Neural progenitor cell (in vitro differentiated cells): ENCODE data around the gene CDH9. TPM values are rescaled to one million over a fixed set of nuclear protein-coding genes. Genes with fewer than 3 reads are reported as not detected.

Experiments used
- DNase-seq: peaks from one replicate; pipeline ENCODE4 v3.0.0-alpha.2; 2016; ENCODE audit warnings: low spot score
- H2AFZ ChIP-seq: fragments of 200-600 bp; sonication (generic); replicated peaks from 2 replicates; pipeline ENCODE4 v1.6.1; 2016; ENCODE audit warnings: antibody characterized with exemption
- H3F3A ChIP-seq: fragments of 200-600 bp; sonication (generic); 2 replicates; pipeline ENCODE4 v1.6.1; 2016; ENCODE audit warnings: antibody characterized with exemption, low read depth
- H3K27ac ChIP-seq: fragments of 200-600 bp; sonication (generic); 2 replicates; pipeline ENCODE4 v1.5.1; 2016; ENCODE audit warnings: mild to moderate bottlenecking
- H3K27me3 ChIP-seq: fragments of 200-600 bp; sonication (generic); 2 replicates; pipeline ENCODE4 v1.6.1; 2016; ENCODE audit warnings: mild to moderate bottlenecking, moderate library complexity
- H3K36me3 ChIP-seq: fragments of 200-600 bp; sonication (generic); 2 replicates; pipeline ENCODE4 v1.5.1; 2016
- H3K4me1 ChIP-seq: fragments of 200-600 bp; sonication (generic); 2 replicates; pipeline ENCODE4 v1.6.1; 2016; ENCODE audit warnings: mixed run types
- H3K4me2 ChIP-seq: fragments of 200-600 bp; sonication (generic); 2 replicates; pipeline ENCODE4 v1.6.1; 2016
- H3K4me3 ChIP-seq: fragments of 200-600 bp; sonication (generic); 2 replicates; pipeline ENCODE4 v1.5.1; 2016
- H3K79me2 ChIP-seq: fragments of 200-600 bp; sonication (generic); 2 replicates; pipeline ENCODE4 v1.6.1; 2016; ENCODE audit warnings: low read depth
- H3K9ac ChIP-seq: fragments of 200-600 bp; sonication (generic); 2 replicates; pipeline ENCODE4 v1.6.1; 2016
- H3K9me3 ChIP-seq: fragments of 200-600 bp; sonication (generic); 2 replicates; pipeline ENCODE4 v1.5.1; 2016; ENCODE audit warnings: low read depth
- H4K20me1 ChIP-seq: fragments of 200-600 bp; sonication (generic); 2 replicates; pipeline ENCODE4 v1.6.1; 2016; ENCODE audit warnings: low read depth
- H3K27ac Mint-ChIP-seq: 3 replicates; pipeline ENCODE4 v1.8.0; 2021; ENCODE audit warnings: mixed read lengths
- H3K27me3 Mint-ChIP-seq: 2 replicates; pipeline ENCODE4 v1.8.0; 2022; ENCODE audit warnings: low read depth, mild to moderate bottlenecking, inconsistent platforms, moderate library complexity, mixed read lengths; ENCODE audit not compliant: insufficient read depth
- H3K36me3 Mint-ChIP-seq: 3 replicates; pipeline ENCODE4 v1.8.0; 2021; ENCODE audit warnings: mixed read lengths
- H3K4me1 Mint-ChIP-seq: 3 replicates; pipeline ENCODE4 v1.8.0; 2021; ENCODE audit warnings: mixed read lengths
- H3K4me3 Mint-ChIP-seq: 3 replicates; pipeline ENCODE4 v1.8.0; 2021; ENCODE audit warnings: mild to moderate bottlenecking, moderate library complexity, mixed read lengths
- H3K9me3 Mint-ChIP-seq: 3 replicates; pipeline ENCODE4 v1.8.0; 2020; ENCODE audit warnings: mixed read lengths
- CTCF ChIP-seq: fragments of 200-600 bp; sonication (generic); IDR thresholded peaks from 2 replicates; pipeline ENCODE4 v1.5.1; 2017; ENCODE audit warnings: antibody characterized with exemption, mild to moderate bottlenecking
- EZH2 ChIP-seq: fragments of 200-600 bp; sonication (generic); IDR thresholded peaks from 2 replicates; pipeline ENCODE4 v1.6.1; 2017; ENCODE audit warnings: antibody characterized with exemption, mild to moderate bottlenecking, moderate library complexity
- EZH2phosphoT487 ChIP-seq: fragments of 200-600 bp; sonication (generic); IDR thresholded peaks from 2 replicates; pipeline ENCODE4 v1.6.1; 2017; ENCODE audit warnings: antibody characterized with exemption
- total RNA-seq: library from RNA; depleted of rRNA; stranded (reverse); fragments of >200 nt; gene quantifications from 2 replicates; pipeline ENCODE4 v1.2.3, GENCODE V29; 2015; ENCODE audit warnings: low replicate concordance

CDH9 gene
- total RNA-seq, 1 donor from 2014 or later, result 2.8 TPM

- H3F3A ChIP-seq, result peaks cover 47% of the 10 kb centered on the region
These were observed 3.0 kb upstream of the CDH9 start for GRCh38 chr5:27041372-27041771.

DNA sequence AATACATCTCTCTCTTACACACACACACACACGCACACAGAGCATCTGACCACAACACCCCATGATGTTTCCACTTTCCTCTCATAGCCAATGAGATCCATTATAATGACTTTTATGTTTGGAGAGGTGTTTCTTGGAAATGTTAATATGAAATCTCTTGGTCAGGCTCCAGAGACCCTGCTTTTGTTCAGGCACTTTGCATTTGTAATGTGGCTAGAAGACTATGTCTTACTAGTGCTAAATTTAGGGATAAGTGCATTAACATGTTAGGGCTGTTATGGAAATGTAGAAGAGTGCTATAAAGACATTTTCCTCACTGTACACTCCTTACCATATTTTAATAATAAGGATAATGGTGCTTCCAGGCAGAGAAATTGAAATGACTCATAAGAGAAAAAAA, 3.8 kb downstream of the CDH9 start:
- no peak overlapping the region for H3K4me2 ChIP-seq

More at GRCh38 chr5:27041372-27041771, 3.0 kb upstream of the CDH9 start:
- TF ChIP-seq EZH2 (no peak), CTCF (no peak), EZH2phosphoT487 (peak; percentile 83)
- no peak overlapping the region for H3K4me3 Mint-ChIP-seq
- no peaks in the 10 kb centered on the region for H3K27me3 ChIP-seq
- H4K20me1 ChIP-seq, result no peaks in the 10 kb centered on the region
- H3K27me3 Mint-ChIP-seq, result no peaks in the 10 kb centered on the region
- H3K36me3 ChIP-seq, result no peaks in the 10 kb centered on the region
- DNase-seq, result peak; percentile 69
- H3K4me1 ChIP-seq, result peaks cover 66% of the 10 kb centered on the region
- H2AFZ ChIP-seq, result no peak overlapping the region
- H3K36me3 Mint-ChIP-seq, result no peaks in the 10 kb centered on the region
- no peaks in the 10 kb centered on the region for H3K9me3 Mint-ChIP-seq
- H3K4me3 ChIP-seq, result no peak overlapping the region
- no peak overlapping the region for H3K27ac Mint-ChIP-seq
- no peaks in the 10 kb centered on the region for H3K9me3 ChIP-seq
- peaks cover 15% of the 10 kb centered on the region for H3K79me2 ChIP-seq
- no peak overlapping the region for H3K9ac ChIP-seq
- H3K4me2 ChIP-seq, result peak overlapping the region; percentile 40
- H3K27ac ChIP-seq, result peak overlapping the region; percentile 17
- H3K4me1 Mint-ChIP-seq, result peaks cover 36% of the 10 kb centered on the region

GRCh38 chr5:27026801-27027200, 11.6 kb downstream of the CDH9 start:
- no peaks in the 10 kb centered on the region for H3K27me3 ChIP-seq
- Mint-ChIP-seq H3K9me3 (no peaks in the 10 kb centered on the region), H3K4me3 (no peak overlapping the region), H3K27me3 (no peaks in the 10 kb centered on the region), H3K27ac (no peak overlapping the region), H3K36me3 (no peaks in the 10 kb centered on the region), H3K4me1 (no peaks in the 10 kb centered on the region)
- H3K4me3 ChIP-seq, result no peak overlapping the region
- TF ChIP-seq CTCF, result no peak
- no peak for TF ChIP-seq EZH2phosphoT487
- no peak for TF ChIP-seq EZH2
- no peaks in the 10 kb centered on the region for H3K79me2 ChIP-seq
- DNase-seq, result no peak
- no peaks in the 10 kb centered on the region for H3K36me3 ChIP-seq
- H3K27ac ChIP-seq, result no peak overlapping the region
- no peaks in the 10 kb centered on the region for H3F3A ChIP-seq
- H4K20me1 ChIP-seq, result no peaks in the 10 kb centered on the region
- no peaks in the 10 kb centered on the region for H3K9me3 ChIP-seq
- no peak overlapping the region for H2AFZ ChIP-seq
- no peaks in the 10 kb centered on the region for H3K4me1 ChIP-seq
- no peak overlapping the region for H3K4me2 ChIP-seq
- H3K9ac ChIP-seq, result no peak overlapping the region

More for the DNA sequence above, 3.8 kb downstream of the CDH9 start:
- peaks cover 18% of the 10 kb centered on the region for H3F3A ChIP-seq
- H3K9ac ChIP-seq, result no peak overlapping the region
- peaks cover 37% of the 10 kb centered on the region for H3K4me1 ChIP-seq
- H3K9me3 Mint-ChIP-seq, result no peaks in the 10 kb centered on the region
- no peak overlapping the region for H3K27ac Mint-ChIP-seq
- H3K4me3 ChIP-seq, result no peak overlapping the region
- no peaks in the 10 kb centered on the region for H3K9me3 ChIP-seq
- no peak overlapping the region for H2AFZ ChIP-seq
- H3K27ac ChIP-seq, result no peak overlapping the region
- peaks cover 44% of the 10 kb centered on the region for H3K79me2 ChIP-seq
- no peaks in the 10 kb centered on the region for H3K36me3 Mint-ChIP-seq
- no peaks in the 10 kb centered on the region for H4K20me1 ChIP-seq
- no peaks in the 10 kb centered on the region for H3K27me3 ChIP-seq
- H3K36me3 ChIP-seq, result no peaks in the 10 kb centered on the region
- DNase-seq, result no peak
- TF ChIP-seq CTCF (no peak), EZH2 (no peak), EZH2phosphoT487 (no peak)
- no peaks in the 10 kb centered on the region for H3K27me3 Mint-ChIP-seq
- H3K4me3 Mint-ChIP-seq, result no peak overlapping the region
- H3K4me1 Mint-ChIP-seq, result peaks cover 19% of the 10 kb centered on the region

DNA sequence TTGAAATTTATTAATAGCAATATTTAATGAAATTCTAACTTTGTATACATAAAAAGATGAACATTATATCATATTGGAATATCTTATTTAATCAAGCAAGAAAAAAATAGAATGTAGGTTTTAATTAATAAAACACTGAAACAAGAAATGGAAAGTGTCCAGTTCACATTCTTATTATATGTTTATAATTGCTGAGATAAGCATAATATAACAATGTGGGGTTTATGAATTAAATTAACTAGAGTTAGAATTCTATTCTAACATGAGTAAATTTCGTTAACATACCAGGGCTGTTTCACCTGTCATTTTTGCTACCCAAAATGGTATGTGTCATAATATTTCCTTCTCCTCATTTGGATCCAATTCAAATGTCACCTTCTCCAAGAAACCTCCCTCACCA, 12.3 kb downstream of the CDH9 start:
- no peaks in the 10 kb centered on the region for H3K79me2 ChIP-seq
- no peaks in the 10 kb centered on the region for H3K36me3 ChIP-seq
- no peaks in the 10 kb centered on the region for H3F3A ChIP-seq
- no peaks in the 10 kb centered on the region for H3K9me3 ChIP-seq
- H3K36me3 Mint-ChIP-seq, result no peaks in the 10 kb centered on the region
- H3K4me1 ChIP-seq, result no peaks in the 10 kb centered on the region
- no peak overlapping the region for H3K27ac Mint-ChIP-seq
- no peak for TF ChIP-seq EZH2
- TF ChIP-seq EZH2phosphoT487, result no peak
- no peak for TF ChIP-seq CTCF
- H3K9me3 Mint-ChIP-seq, result no peaks in the 10 kb centered on the region
- H3K27me3 ChIP-seq, result no peaks in the 10 kb centered on the region
- H4K20me1 ChIP-seq, result no peaks in the 10 kb centered on the region
- H2AFZ ChIP-seq, result no peak overlapping the region
- no peak overlapping the region for H3K4me2 ChIP-seq
- H3K9ac ChIP-seq, result no peak overlapping the region
- H3K27ac ChIP-seq, result no peak overlapping the region
- H3K27me3 Mint-ChIP-seq, result no peaks in the 10 kb centered on the region
- no peak overlapping the region for H3K4me3 Mint-ChIP-seq
- H3K4me1 Mint-ChIP-seq, result no peaks in the 10 kb centered on the region
- no peak overlapping the region for H3K4me3 ChIP-seq
- no peak for DNase-seq
